PC-3 (cell line): Measurements from ENCODE around the gene EMP1.

Experiments used
- CTCF ChIP-seq: fragments of 300-600 bp; sonication (generic); conservative IDR thresholded peaks from 2 replicates; pipeline ENCODE4 v1.5.1; 2017; ENCODE audit warnings: antibody characterized with exemption, low read depth, mild to moderate bottlenecking, low read length
- EZH2phosphoT487 ChIP-seq: fragments of 300-600 bp; sonication (generic); IDR thresholded peaks from 2 replicates; pipeline ENCODE4 v1.6.1; 2018; ENCODE audit warnings: mild to moderate bottlenecking, antibody characterized with exemption, low read length, borderline replicate concordance

GRCh38 chr12:13181375-13182070 lies 15.0 kb upstream of the EMP1 start:
- TF ChIP-seq CTCF (no peak), EZH2phosphoT487 (no peak)
